ENCODE data around the gene PFKL.

DNA sequence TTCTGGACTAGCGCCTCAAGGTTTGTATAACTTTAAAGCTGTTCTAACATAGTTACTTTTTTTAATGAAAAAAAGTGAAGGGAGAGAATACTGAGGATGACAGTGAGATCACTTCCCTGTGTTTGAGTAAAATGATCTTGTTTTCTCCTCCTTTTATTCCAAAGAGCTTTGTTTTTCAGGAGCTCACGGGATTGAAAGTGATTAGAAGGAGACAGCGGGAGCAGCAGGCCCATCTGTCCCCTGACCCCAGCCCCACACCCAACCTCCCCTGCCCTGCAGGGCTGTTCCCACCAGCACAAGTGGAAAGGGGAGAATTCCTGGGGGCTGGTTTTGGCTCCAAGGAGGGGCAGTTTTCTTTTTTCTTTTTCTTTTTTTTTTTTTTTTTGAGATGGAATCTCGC, 36.1 kb upstream of the PFKL start:
- TF ChIP-seq, protein P1, sequence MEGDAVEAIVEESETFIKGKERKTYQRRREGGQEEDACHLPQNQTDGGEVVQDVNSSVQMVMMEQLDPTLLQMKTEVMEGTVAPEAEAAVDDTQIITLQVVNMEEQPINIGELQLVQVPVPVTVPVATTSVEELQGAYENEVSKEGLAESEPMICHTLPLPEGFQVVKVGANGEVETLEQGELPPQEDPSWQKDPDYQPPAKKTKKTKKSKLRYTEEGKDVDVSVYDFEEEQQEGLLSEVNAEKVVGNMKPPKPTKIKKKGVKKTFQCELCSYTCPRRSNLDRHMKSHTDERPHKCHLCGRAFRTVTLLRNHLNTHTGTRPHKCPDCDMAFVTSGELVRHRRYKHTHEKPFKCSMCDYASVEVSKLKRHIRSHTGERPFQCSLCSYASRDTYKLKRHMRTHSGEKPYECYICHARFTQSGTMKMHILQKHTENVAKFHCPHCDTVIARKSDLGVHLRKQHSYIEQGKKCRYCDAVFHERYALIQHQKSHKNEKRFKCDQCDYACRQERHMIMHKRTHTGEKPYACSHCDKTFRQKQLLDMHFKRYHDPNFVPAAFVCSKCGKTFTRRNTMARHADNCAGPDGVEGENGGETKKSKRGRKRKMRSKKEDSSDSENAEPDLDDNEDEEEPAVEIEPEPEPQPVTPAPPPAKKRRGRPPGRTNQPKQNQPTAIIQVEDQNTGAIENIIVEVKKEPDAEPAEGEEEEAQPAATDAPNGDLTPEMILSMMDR (IDR thresholded peaks at IDR 0.05), result no peak
- TF ChIP-seq EZH2phosphoT487 (IDR thresholded peaks at IDR 0.05), result no peak

Data from neural progenitor cell (in vitro differentiated cells).